ENCODE measurements around the gene BTNL3. TPM values are rescaled to one million over a fixed set of nuclear protein-coding genes. Genes with fewer than 3 reads are reported as not detected.
"Not testable (repeated sequence)": the region's sequence is repeated elsewhere in the genome, so short reads cannot be mapped to it uniquely, and the experiment has no call there.

The BTNL3 gene
- total RNA-seq, 1 experiment from 2014 or later = not detected

GRCh38 chr5:181005791-181006190 is 17.1 kb downstream of the BTNL3 start:
- TF ChIP-seq CTCF (IDR thresholded peaks at IDR 0.05; ENCODE audit: unreplicated experiment) = no peak
- Mint-ChIP-seq H3K9me3 (ENCODE audit: unreplicated experiment) (no peaks in the 10 kb centered on the region), H3K27ac (ENCODE audit: low read depth, unreplicated experiment) (no peak overlapping the region), H3K36me3 (ENCODE audit: insufficient read depth, unreplicated experiment) (no peaks in the 10 kb centered on the region), H3K4me1 (ENCODE audit: insufficient read depth, unreplicated experiment) (no peaks in the 10 kb centered on the region), H3K27me3 (ENCODE audit: insufficient read depth, unreplicated experiment) (no peaks in the 10 kb centered on the region), H3K4me3 (ENCODE audit: unreplicated experiment) (no peak overlapping the region)
- CTCF ChIA-PET = no interaction called here
- POLR2A ChIA-PET = no interaction called here
- DNase-seq (ENCODE audit: unreplicated experiment) = no peak
- intact Hi-C loops (cut with micrococcal nuclease) = no loop called here
- no TSS peak for BruUV-seq (replicated peaks)

- Mint-ChIP-seq H3K27me3 (ENCODE audit: insufficient read depth, unreplicated experiment) (no peaks in the 10 kb centered on the region), H3K4me3 (ENCODE audit: unreplicated experiment) (no peak overlapping the region), H3K27ac (ENCODE audit: low read depth, unreplicated experiment) (no peak overlapping the region), H3K36me3 (ENCODE audit: insufficient read depth, unreplicated experiment) (no peaks in the 10 kb centered on the region), H3K4me1 (ENCODE audit: insufficient read depth, unreplicated experiment) (no peaks in the 10 kb centered on the region), H3K9me3 (ENCODE audit: unreplicated experiment) (no peaks in the 10 kb centered on the region)
- ChIA-PET POLR2A (no interaction called here), CTCF (no interaction called here)
- intact Hi-C loops (cut with micrococcal nuclease) = no loop called here
- no peak for TF ChIP-seq CTCF (IDR thresholded peaks at IDR 0.05; ENCODE audit: unreplicated experiment)
- BruUV-seq (replicated peaks) = no TSS peak
- DNase-seq (ENCODE audit: unreplicated experiment) = no peak
These were observed 19.5 kb downstream of the BTNL3 start for GRCh38 chr5:181008136-181008535.

- DNase-seq (ENCODE audit: unreplicated experiment); intact Hi-C loops (cut with micrococcal nuclease); H3K4me3 Mint-ChIP-seq (ENCODE audit: unreplicated experiment); BruUV-seq (replicated peaks); H3K27me3 Mint-ChIP-seq (ENCODE audit: insufficient read depth, unreplicated experiment); H3K9me3 Mint-ChIP-seq (ENCODE audit: unreplicated experiment); H3K4me1 Mint-ChIP-seq (ENCODE audit: insufficient read depth, unreplicated experiment); H3K36me3 Mint-ChIP-seq (ENCODE audit: insufficient read depth, unreplicated experiment); H3K27ac Mint-ChIP-seq (ENCODE audit: low read depth, unreplicated experiment): not testable (repeated sequence)
- ChIA-PET CTCF (interaction anchor here (1.1 kb wide), 1 partner anchor 12 kb away, joined by 4 read pairs; no protein-coding TSS in a partner anchor), POLR2A (interaction anchor here (0.9 kb wide), 1 partner anchor 40 kb away, joined by 3 read pairs; no protein-coding TSS in a partner anchor)
These were observed 21.4 kb downstream of the BTNL3 start for GRCh38 chr5:181010018-181010417.

GRCh38 chr5:181014654-181015053 is 26.0 kb downstream of the BTNL3 start:
- CTCF ChIA-PET; H3K27me3 Mint-ChIP-seq (ENCODE audit: insufficient read depth, unreplicated experiment); H3K36me3 Mint-ChIP-seq (ENCODE audit: insufficient read depth, unreplicated experiment); H3K27ac Mint-ChIP-seq (ENCODE audit: low read depth, unreplicated experiment); DNase-seq (ENCODE audit: unreplicated experiment); H3K4me1 Mint-ChIP-seq (ENCODE audit: insufficient read depth, unreplicated experiment); H3K4me3 Mint-ChIP-seq (ENCODE audit: unreplicated experiment); H3K9me3 Mint-ChIP-seq (ENCODE audit: unreplicated experiment); intact Hi-C loops (cut with micrococcal nuclease); BruUV-seq (replicated peaks); POLR2A ChIA-PET: not testable (repeated sequence)

- POLR2A ChIA-PET = interaction anchor here (1.6 kb wide), 1 partner anchor 15 kb away, joined by 4 read pairs; no protein-coding TSS in a partner anchor
- BruUV-seq (replicated peaks); H3K27me3 Mint-ChIP-seq (ENCODE audit: insufficient read depth, unreplicated experiment); H3K27ac Mint-ChIP-seq (ENCODE audit: low read depth, unreplicated experiment); H3K36me3 Mint-ChIP-seq (ENCODE audit: insufficient read depth, unreplicated experiment); H3K4me3 Mint-ChIP-seq (ENCODE audit: unreplicated experiment); H3K9me3 Mint-ChIP-seq (ENCODE audit: unreplicated experiment); intact Hi-C loops (cut with micrococcal nuclease); DNase-seq (ENCODE audit: unreplicated experiment); CTCF ChIA-PET; H3K4me1 Mint-ChIP-seq (ENCODE audit: insufficient read depth, unreplicated experiment): not testable (repeated sequence)
These were observed 28.8 kb downstream of the BTNL3 start for GRCh38 chr5:181017448-181017847.
